RWPE1 (cell line): Measurements from ENCODE around the gene NXPH1.

Source experiments
- CTCF ChIA-PET: fragments of 350-600 bp; sonication (Branson Sonifier 250); formaldehyde crosslinking; extraction: SDS; loops from one replicate; lab custom pipeline; 2021; lab: Yijun Ruan, JAX
- POLR2A ChIA-PET: fragments of 400-600 bp; formaldehyde crosslinking; extraction: SDS; loops from one replicate; lab custom pipeline; 2020; ENCODE audit warnings: antibody characterized with exemption; ENCODE audit not compliant: low non-redundant PET; lab: Yijun Ruan, JAX
- DNase-seq: peaks from one replicate; pipeline ENCODE4 v3.0.0; 2012; ENCODE audit warnings: low spot score
- H3K27ac ChIP-seq: fragments of 450-650 bp; 2 replicates; pipeline ENCODE4 v1.5.1; 2017
- TF ChIP-seq, protein P1 (sequence below): fragments of 450-650 bp; conservative IDR thresholded peaks from 2 replicates; pipeline ENCODE4 v1.5.1; 2017; ENCODE audit warnings: low read depth, mild to moderate bottlenecking

Gene NXPH1

DNA sequence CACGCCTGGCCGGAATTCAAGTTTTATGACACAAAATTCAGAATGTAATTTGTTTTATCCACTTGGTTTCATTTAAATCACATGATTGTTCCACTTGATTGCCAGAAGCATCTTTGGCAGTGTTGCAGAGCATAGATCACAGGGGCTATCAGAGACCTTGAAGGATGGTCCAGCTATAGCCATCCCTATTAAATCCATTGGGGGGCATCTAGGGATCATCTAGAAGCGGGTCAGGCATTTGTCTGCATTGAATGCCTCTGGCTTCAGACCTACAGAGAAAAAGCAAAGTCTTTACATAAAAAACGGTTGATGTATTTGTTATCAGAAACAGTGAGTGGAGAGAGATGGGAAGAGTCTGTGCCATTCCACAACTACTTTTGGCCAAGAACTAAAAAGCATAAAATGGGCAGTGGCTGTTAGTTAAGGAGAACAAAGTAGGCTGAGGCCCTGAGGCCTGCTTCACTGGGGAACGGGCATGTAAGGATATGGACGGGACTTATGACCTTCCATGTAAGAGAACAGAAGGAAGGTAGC, 146.3 kb downstream of the NXPH1 start:
- TF ChIP-seq, protein P1, sequence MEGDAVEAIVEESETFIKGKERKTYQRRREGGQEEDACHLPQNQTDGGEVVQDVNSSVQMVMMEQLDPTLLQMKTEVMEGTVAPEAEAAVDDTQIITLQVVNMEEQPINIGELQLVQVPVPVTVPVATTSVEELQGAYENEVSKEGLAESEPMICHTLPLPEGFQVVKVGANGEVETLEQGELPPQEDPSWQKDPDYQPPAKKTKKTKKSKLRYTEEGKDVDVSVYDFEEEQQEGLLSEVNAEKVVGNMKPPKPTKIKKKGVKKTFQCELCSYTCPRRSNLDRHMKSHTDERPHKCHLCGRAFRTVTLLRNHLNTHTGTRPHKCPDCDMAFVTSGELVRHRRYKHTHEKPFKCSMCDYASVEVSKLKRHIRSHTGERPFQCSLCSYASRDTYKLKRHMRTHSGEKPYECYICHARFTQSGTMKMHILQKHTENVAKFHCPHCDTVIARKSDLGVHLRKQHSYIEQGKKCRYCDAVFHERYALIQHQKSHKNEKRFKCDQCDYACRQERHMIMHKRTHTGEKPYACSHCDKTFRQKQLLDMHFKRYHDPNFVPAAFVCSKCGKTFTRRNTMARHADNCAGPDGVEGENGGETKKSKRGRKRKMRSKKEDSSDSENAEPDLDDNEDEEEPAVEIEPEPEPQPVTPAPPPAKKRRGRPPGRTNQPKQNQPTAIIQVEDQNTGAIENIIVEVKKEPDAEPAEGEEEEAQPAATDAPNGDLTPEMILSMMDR = no peak
- DNase-seq = no peak
- ChIA-PET CTCF (no interaction called here), POLR2A (no interaction called here)
- no peak overlapping the region for H3K27ac ChIP-seq

DNA sequence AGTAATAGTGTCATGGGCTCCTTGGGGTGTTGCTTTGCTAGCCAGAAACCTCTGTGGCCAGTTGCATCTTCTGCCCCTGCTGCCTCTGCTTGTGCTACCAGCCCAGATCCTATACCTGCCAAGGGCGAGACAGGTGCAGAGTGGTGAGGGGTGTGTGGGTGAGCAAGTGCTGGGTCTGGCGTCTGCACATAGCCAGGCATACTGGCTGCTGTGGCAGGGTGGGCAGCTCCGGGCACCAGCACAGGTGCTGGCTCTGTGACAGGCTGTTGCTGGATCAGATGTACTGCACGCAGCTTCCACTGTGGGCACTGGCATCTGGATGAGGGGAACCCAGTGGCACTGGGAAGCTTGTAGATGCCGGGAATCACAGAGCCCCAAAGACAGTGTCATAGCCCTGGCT, 148.4 kb downstream of the NXPH1 start:
- ChIA-PET CTCF (no interaction called here), POLR2A (no interaction called here)
- DNase-seq = no peak

DNA sequence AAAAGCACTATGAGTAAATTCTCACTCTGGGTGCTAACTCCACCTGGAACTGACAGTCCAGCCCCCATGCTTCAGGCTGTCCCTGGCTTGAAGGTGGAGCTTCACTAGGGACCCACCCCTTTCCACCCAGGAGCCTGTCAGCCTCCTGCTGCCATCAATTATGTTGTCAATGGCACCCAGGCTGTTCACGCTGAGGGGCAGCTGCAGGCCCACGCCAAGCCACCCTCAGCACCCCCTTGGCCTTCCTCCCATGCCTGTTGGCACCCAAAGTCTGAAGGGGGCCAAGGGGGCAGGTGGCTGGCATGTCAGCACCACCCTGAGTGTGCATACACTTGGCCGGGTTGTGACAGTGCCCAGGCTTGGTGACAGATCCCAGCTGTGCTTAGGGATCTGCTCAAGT, 149.3 kb downstream of the NXPH1 start:
- H3K27ac ChIP-seq = no peak overlapping the region
- ChIA-PET CTCF (no interaction called here), POLR2A (no interaction called here)
- DNase-seq = no peak
- TF ChIP-seq, protein P1 = no peak

More for the DNA sequence above, 148.4 kb downstream of the NXPH1 start:
- no peak overlapping the region for H3K27ac ChIP-seq
- TF ChIP-seq, protein P1 = no peak

DNA sequence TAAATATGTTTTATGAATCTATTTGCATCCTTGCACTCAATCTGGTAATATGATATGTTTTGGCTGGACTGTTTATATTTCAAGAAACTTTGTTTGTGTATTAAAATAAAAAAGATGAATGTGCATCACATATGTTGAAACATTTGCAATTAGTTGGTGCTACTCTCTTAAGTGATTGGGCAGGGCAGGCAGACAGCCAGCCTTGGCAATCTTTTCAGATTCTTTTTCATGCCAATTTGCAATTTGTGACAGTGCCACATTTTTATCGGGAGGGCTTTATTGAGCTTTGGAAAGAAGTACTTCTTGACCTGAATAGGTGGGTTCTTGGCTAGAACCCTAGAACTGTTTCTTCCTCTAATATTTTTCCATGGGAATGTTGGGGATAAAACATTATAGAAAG, 152.2 kb downstream of the NXPH1 start:
- TF ChIP-seq, protein P1 = no peak
- no peak overlapping the region for H3K27ac ChIP-seq
- POLR2A ChIA-PET = no interaction called here
- DNase-seq = no peak
- CTCF ChIA-PET = no interaction called here

DNA sequence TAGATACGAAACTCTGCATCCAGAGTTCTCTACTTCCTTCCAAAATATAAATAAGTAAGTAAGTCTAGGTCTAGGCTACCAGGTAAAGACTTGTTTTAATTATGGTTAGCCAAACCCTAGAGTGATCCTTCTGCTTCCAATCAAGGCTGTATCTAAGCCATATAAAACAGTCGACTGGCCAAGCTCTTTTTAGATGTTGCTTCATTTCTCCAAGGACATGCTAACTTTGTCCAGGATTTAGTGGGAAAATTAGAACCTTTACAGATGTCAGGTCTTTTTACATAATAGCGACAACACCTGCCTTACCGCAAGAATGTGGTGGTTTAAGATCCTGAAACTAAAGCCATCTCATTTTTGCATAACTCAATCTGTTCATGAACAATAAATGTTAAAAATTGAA, 156.8 kb downstream of the NXPH1 start:
- no peak for DNase-seq
- CTCF ChIA-PET = no interaction called here
- TF ChIP-seq, protein P1 = no peak
- H3K27ac ChIP-seq = no peak overlapping the region
- POLR2A ChIA-PET = no interaction called here

DNA sequence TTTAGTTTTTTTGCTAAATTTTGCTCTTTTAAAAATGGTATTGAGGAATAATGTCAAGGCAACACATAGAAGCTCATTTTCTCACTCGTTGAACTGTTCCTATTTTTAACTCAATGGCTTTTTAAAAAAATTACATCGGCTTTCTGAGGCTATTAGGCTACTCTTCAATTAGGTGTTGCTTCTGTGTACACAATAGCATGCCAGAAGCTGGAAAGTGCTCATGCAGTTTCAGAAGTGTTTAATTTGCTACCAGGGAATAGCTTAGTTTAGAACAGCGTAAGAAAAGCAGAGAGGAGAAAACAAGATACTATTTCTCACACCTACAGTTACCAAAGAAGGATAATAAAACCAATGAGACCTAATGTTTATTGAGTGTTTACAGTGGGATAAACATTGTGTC, 157.4 kb downstream of the NXPH1 start:
- CTCF ChIA-PET = no interaction called here
- POLR2A ChIA-PET = no interaction called here
- no peak for DNase-seq
- H3K27ac ChIP-seq = no peak overlapping the region
- TF ChIP-seq, protein P1 = no peak
